K562 (cell line): ENCODE results near the gene DIPK2A. TPM values are rescaled to one million over a fixed set of nuclear protein-coding genes. Genes with fewer than 3 reads are reported as not detected.

Source experiments
- DMBX1 ChIP-seq: fragments of 250-450 bp; sonication (Bioruptor Pico); IDR thresholded peaks from 2 replicates; pipeline ENCODE4 v1.8.0; 2022; ENCODE audit warnings: inconsistent platforms, mild to moderate bottlenecking, moderate library complexity, borderline replicate concordance
- FOXP4 ChIP-seq: sonication (generic); formaldehyde crosslinking; IDR thresholded peaks from 2 replicates; pipeline ENCODE4 v1.8.0; 2022; ENCODE audit warnings: mild to moderate bottlenecking, missing genetic modification reagents, borderline replicate concordance
- NCOA6 ChIP-seq: fragments of 450-650 bp; IDR thresholded peaks from 2 replicates; pipeline ENCODE4 v1.6.1; 2017; ENCODE audit warnings: mild to moderate bottlenecking
- NELFE ChIP-seq: IDR thresholded peaks from 2 replicates; pipeline ENCODE4 v1.6.1; 2011; ENCODE audit warnings: mild to moderate bottlenecking; ENCODE audit not compliant: insufficient read depth, insufficient read length
- PHF20 ChIP-seq: fragments of 450-650 bp; IDR thresholded peaks from 2 replicates; pipeline ENCODE4 v1.6.1; 2018; ENCODE audit not compliant: partially characterized antibody
- RB1 ChIP-seq: fragments of 450-650 bp; IDR thresholded peaks from 2 replicates; pipeline ENCODE4 v1.6.1; 2017; ENCODE audit warnings: low read depth, mild to moderate bottlenecking
- THRA ChIP-seq: fragments of 450-650 bp; IDR thresholded peaks from 2 replicates; pipeline ENCODE4 v1.6.1; 2017; ENCODE audit warnings: mild to moderate bottlenecking, moderate library complexity
- polyA plus RNA-seq, 8 experiments: library from polyadenylated mRNA; depleted of rRNA in 4 of 8; stranded (reverse) in 5 of 8; unstranded in 3 of 8; fragments of >200 nt; fragmentation: Nextera tagmentation in 2 of 8; fragmentation: Illumina TruSeq in 1 of 8; extraction: Ambion mirVana in 2 of 8; extraction: Trizol in 1 of 8; gene quantifications; 2 replicates each; pipeline versions ENCODE4 v1.2.1 to v1.2.3, GENCODE V29; 2011 to 2014; ENCODE audit warnings: inconsistent platforms in 1 of 8, missing spikeins in 1 of 8
- total RNA-seq, 7 experiments: library from RNA; depleted of rRNA in 6 of 7; stranded (reverse); fragments of >200 nt in 6 of 7; fragmentation: Illumina TruSeq in 2 of 7; extraction: Trizol in 2 of 7; gene quantifications; 2 replicates each; pipeline versions ENCODE4 v1.2.1 to v1.2.3, GENCODE V29; 2011 to 2021; ENCODE audit warnings: low replicate concordance in 1 of 7
- TF ChIP-seq, protein P1 (sequence below): sonication (generic); formaldehyde crosslinking; IDR thresholded peaks from 2 replicates; pipeline ENCODE4 v1.8.0; 2022; ENCODE audit warnings: mild to moderate bottlenecking, missing genetic modification reagents

Gene DIPK2A
- total and polyA plus RNA-seq, 9 of the 15 experiments (the other 6 are each of a cell fraction or from before 2014, with no cell fraction given): 3.3 to 15.7 (median 7.8) TPM

- TF ChIP-seq THRA: no peak
- TF ChIP-seq PHF20: no peak
- TF ChIP-seq, protein P1, sequence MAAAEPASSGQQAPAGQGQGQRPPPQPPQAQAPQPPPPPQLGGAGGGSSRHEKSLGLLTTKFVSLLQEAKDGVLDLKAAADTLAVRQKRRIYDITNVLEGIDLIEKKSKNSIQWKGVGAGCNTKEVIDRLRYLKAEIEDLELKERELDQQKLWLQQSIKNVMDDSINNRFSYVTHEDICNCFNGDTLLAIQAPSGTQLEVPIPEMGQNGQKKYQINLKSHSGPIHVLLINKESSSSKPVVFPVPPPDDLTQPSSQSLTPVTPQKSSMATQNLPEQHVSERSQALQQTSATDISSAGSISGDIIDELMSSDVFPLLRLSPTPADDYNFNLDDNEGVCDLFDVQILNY: no peak
- TF ChIP-seq RB1: no peak
- TF ChIP-seq DMBX1 (CRISPR knock-in tag): no peak
- no peak for TF ChIP-seq FOXP4
- no peak for TF ChIP-seq NCOA6
- no peak for TF ChIP-seq NELFE
Observed at GRCh38 chr3:143928541-143929255, 42.9 kb upstream of the DIPK2A start (continued).
